Activated T-helper 1 cell treated with anti-CD3 and anti-CD28 coated beads, Interleukin-2, amount 50 U/mL, for 16 hours (primary cell): ENCODE measurements around the gene CCN2.
"Not testable (repeated sequence)": the region's sequence is repeated elsewhere in the genome, so short reads cannot be mapped to it uniquely, and the experiment has no call there.

Experiments
- DNase-seq, 2 donors: peaks; one replicate each; pipeline ENCODE4 v3.0.0-alpha.2; 2020; ENCODE audit warnings: low read depth in 1 of 2, low spot score in 1 of 2

Gene CCN2

DNA sequence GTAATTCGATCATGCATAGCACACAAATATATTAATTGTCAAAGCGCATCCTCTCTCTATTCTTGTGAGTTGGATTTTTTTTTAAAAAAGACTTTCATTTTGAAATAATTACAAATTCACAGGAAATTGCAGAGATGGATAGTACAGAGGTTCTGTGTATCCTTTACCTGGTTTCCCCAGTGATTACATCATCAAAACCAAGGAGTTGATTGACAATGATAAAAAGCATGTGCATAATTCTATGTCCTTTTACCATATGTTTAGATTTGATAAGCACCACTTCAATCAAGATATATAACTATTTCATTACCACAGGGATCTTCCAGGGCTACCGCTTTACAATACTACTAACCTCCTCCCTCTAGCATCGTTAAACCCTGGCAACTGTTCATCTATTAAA, 40.2 kb downstream of the CCN2 start:
- no peak for DNase-seq

DNA sequence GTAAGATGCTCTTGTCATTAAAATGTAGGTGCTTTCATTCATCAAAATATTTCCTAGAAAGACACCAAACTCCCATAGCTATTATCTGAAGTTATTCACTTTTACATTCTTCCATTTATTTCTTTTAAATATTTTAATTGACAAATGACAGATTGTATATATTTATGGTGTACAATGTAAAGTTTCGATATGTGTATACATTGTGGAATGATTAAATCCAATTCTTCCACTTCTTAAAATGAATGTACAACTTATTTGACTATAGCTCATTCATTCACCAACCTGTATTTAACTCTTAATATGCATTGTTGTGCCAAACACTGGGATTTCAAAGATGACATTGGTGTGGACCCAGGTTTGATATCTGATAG, 41.0 kb downstream of the CCN2 start:
- DNase-seq, result no peak

DNA sequence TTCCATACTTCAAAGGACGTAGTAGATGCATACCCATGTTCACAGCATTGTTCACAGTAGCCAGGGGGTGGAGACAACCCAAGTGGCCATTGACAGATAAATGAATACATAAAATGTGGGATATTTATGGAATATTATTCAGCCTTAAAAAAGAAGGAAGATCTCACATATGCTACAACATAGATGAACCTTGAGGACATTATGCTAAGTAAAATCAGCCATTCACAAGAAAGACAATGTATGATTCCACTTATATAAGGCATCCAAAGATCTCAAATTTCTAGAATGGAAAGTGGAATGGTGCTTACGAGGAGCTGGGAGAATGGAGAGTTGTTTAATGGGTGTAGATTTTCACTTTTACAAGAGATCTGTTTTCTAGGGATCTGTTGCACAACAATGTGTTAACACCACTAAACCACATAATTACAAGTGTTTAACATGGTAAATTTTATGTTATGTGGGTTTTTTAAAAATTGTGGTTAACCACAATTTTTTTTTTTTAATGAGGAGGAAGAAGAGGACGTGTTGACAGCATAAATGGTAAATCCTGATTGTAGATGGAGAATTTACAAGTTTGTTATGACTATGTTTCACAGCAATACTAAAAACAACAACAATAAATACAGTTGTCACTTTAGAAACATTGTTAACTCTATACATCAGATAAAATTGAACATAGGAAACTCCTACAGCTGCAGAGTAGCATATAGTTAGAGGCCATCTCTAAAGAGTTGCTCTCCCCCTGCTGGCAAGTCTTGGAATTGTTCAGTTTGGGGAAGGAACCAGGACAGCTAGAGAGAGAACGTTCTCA, 41.6 kb downstream of the CCN2 start:
- peak; percentile 38 to 40 for DNase-seq

DNA sequence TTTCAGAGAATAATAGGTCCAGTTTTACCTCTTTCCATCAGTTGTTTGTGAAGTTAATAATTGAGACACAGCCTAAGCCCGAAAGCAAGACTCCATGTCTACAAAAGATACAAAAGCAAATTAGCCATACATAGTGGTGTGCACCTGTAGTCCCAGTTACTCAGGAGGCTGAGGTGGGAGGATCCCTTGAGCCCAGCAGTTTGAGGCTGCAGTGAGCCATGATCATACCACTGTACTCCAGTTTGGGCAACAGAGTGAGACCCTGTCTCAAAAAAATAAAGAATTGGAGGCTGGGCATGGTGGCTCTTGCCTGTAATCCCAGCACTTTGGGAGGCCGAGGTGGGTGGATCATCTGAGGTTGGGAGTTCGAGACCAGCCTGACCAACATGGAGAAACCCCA, 42.4 kb downstream of the CCN2 start:
- DNase-seq, result not testable (repeated sequence)

DNA sequence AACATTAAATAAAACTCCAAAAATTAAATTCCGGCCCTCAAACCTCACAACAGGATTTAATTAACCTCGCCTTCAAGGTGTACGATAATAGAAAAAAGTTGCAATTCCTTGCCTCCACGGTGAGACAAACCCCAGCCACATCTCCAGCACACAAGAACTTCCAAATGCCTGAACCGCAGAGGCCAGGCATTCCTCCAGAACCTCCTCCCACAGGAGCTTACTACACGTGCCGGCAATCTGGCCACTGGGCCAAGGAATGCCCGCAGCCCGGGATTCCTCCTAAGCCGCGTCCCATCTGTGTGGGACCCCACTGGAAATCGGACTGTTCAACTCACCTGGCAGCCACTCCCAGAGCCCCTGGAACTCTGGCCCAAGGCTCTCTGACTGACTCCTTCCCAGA, 47.4 kb downstream of the CCN2 start:
- DNase-seq, result not testable (repeated sequence)

GRCh38 chr6:131901326-131901873, 49.8 kb downstream of the CCN2 start:
- DNase-seq, result not testable (repeated sequence)

GRCh38 chr6:131900231-131900630, 50.9 kb downstream of the CCN2 start:
- DNase-seq, result no peak

DNA sequence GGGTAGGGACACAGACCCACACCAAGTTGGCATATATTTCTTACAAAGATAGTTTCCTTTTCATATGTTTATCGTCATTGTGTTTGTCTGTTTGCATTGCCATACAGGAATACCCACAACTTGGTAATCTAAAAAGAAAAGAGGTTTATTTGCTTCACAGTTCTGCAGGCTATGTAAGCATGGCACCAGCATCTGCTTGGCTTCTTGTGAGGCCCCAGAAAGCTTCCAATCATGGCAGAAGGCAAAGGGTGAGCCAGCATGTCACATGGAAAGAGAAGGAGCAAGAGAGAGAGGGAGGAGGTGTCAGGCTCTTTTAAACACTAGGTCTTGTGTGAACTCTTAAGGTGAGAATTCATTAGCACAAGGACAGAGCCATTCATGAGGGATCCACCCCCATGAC, 52.5 kb downstream of the CCN2 start:
- no peak for DNase-seq
